Mesothelial cell of epicardium (in vitro differentiated cells): ENCODE measurements around the gene TMEM156. TPM values are rescaled to one million over a fixed set of nuclear protein-coding genes. Genes with fewer than 3 reads are reported as not detected.
"Not testable (repeated sequence)": the region's sequence is repeated elsewhere in the genome, so short reads cannot be mapped to it uniquely, and the experiment has no call there.

Experiments
- DNase-seq, 2 experiments: peaks; one replicate each; pipeline ENCODE4 v3.0.0; 2021; ENCODE audit warnings: low spot score in 2 of 2; ENCODE audit not compliant: unreplicated experiment in 2 of 2
- H3K27ac Mint-ChIP-seq: 2 replicates; pipeline ENCODE4 v1.8.0; 2021; ENCODE audit warnings: mixed read lengths
- H3K27me3 Mint-ChIP-seq: 2 replicates; pipeline ENCODE4 v1.8.0; 2021; ENCODE audit warnings: low read depth, mixed read lengths
- H3K36me3 Mint-ChIP-seq: 2 replicates; pipeline ENCODE4 v1.8.0; 2021; ENCODE audit warnings: mixed read lengths
- H3K4me1 Mint-ChIP-seq: 2 replicates; pipeline ENCODE4 v1.8.0; 2021; ENCODE audit warnings: mixed read lengths
- H3K4me3 Mint-ChIP-seq: 2 replicates; pipeline ENCODE4 v1.8.0; 2021; ENCODE audit warnings: mild to moderate bottlenecking, moderate library complexity, mixed read lengths
- H3K9me3 Mint-ChIP-seq: 2 replicates; pipeline ENCODE4 v1.8.0; 2021; ENCODE audit warnings: mixed read lengths
- CTCF ChIP-seq: fragments of 200-600 bp; sonication (generic); IDR thresholded peaks from one replicate; pipeline ENCODE4 v1.5.0; 2021; ENCODE audit warnings: antibody characterized with exemption; ENCODE audit not compliant: unreplicated experiment
- total RNA-seq: library from RNA; stranded (reverse); gene quantifications from 3 replicates; pipeline ENCODE4 v1.2.1, GENCODE V29; 2021

TMEM156 gene
- total RNA-seq, 1 donor from 2014 or later: not detected

GRCh38 chr4:38948551-38948950 lies 83.7 kb downstream of the TMEM156 start:
- Mint-ChIP-seq H3K4me1 (peaks cover 4% of the 10 kb centered on the region), H3K36me3 (peaks cover 13% of the 10 kb centered on the region), H3K9me3 (no peaks in the 10 kb centered on the region), H3K27me3 (peaks cover 9% of the 10 kb centered on the region), H3K27ac (no peak overlapping the region), H3K4me3 (no peak overlapping the region)
- TF ChIP-seq CTCF: no peak
- no peak for DNase-seq

- DNase-seq: no peak
- Mint-ChIP-seq H3K9me3 (no peaks in the 10 kb centered on the region), H3K36me3 (peaks cover 18% of the 10 kb centered on the region), H3K27ac (no peak overlapping the region), H3K27me3 (no peaks in the 10 kb centered on the region), H3K4me1 (peaks cover 4% of the 10 kb centered on the region), H3K4me3 (no peak overlapping the region)
- TF ChIP-seq CTCF: no peak
Measured at GRCh38 chr4:38946919-38947318, 85.3 kb downstream of the TMEM156 start.

- Mint-ChIP-seq H3K4me1 (no peaks in the 10 kb centered on the region), H3K9me3 (no peaks in the 10 kb centered on the region), H3K27me3 (no peaks in the 10 kb centered on the region), H3K36me3 (peaks cover 29% of the 10 kb centered on the region), H3K27ac (no peak overlapping the region), H3K4me3 (no peak overlapping the region)
- no peak for TF ChIP-seq CTCF
- DNase-seq: no peak
Measured at GRCh38 chr4:38944440-38944839, 87.8 kb downstream of the TMEM156 start.

- H3K27ac Mint-ChIP-seq: no peak overlapping the region
- DNase-seq: no peak
- TF ChIP-seq CTCF: no peak
- H3K36me3 Mint-ChIP-seq: peaks cover 34% of the 10 kb centered on the region
- no peaks in the 10 kb centered on the region for H3K27me3 Mint-ChIP-seq
- H3K4me3 Mint-ChIP-seq: no peak overlapping the region
- H3K4me1 Mint-ChIP-seq: no peaks in the 10 kb centered on the region
- no peaks in the 10 kb centered on the region for H3K9me3 Mint-ChIP-seq
Measured at GRCh38 chr4:38943343-38943742, 88.9 kb downstream of the TMEM156 start.

- DNase-seq, H3K27me3 Mint-ChIP-seq, H3K27ac Mint-ChIP-seq, H3K4me3 Mint-ChIP-seq, H3K4me1 Mint-ChIP-seq, H3K9me3 Mint-ChIP-seq: not testable (repeated sequence)
- H3K36me3 Mint-ChIP-seq: peaks cover 44% of the 10 kb centered on the region
Measured at GRCh38 chr4:38941906-38942305, 90.3 kb downstream of the TMEM156 start.

GRCh38 chr4:38940476-38940875 lies 91.7 kb downstream of the TMEM156 start:
- Mint-ChIP-seq H3K36me3 (peaks cover 49% of the 10 kb centered on the region), H3K27ac (no peak overlapping the region), H3K27me3 (no peaks in the 10 kb centered on the region), H3K4me3 (no peak overlapping the region), H3K4me1 (no peaks in the 10 kb centered on the region), H3K9me3 (no peaks in the 10 kb centered on the region)
- no peak for TF ChIP-seq CTCF
- DNase-seq: no peak
